BLaER1 (cell line): ENCODE results near the gene FBLIM1.

Experiments
- H3K27ac ChIP-seq: shearing (Covaris generic); formaldehyde crosslinking; 2 replicates; pipeline ENCODE4 v1.8.1; 2022
- H3K27me3 ChIP-seq: shearing (Covaris generic); formaldehyde crosslinking; 2 replicates; pipeline ENCODE4 v1.8.1; 2022
- H3K36me3 ChIP-seq: shearing (Covaris generic); formaldehyde crosslinking; 2 replicates; pipeline ENCODE4 v1.8.1; 2022
- H3K4me1 ChIP-seq: shearing (Covaris generic); formaldehyde crosslinking; 2 replicates; pipeline ENCODE4 v1.8.1; 2022
- H3K4me2 ChIP-seq: shearing (Covaris generic); formaldehyde crosslinking; 2 replicates; pipeline ENCODE4 v1.8.1; 2022
- H3K4me3 ChIP-seq: shearing (Covaris generic); formaldehyde crosslinking; 2 replicates; pipeline ENCODE4 v1.8.1; 2022
- H3K9ac ChIP-seq: shearing (Covaris generic); formaldehyde crosslinking; 2 replicates; pipeline ENCODE4 v1.8.1; 2022
- H3K9me3 ChIP-seq: shearing (Covaris generic); formaldehyde crosslinking; 2 replicates; pipeline ENCODE4 v1.8.1; 2022
- H4K20me1 ChIP-seq: shearing (Covaris generic); formaldehyde crosslinking; 2 replicates; pipeline ENCODE4 v1.8.1; 2022
- Cebpa-rat ChIP-seq: shearing (Covaris generic); IDR thresholded peaks from 2 replicates; pipeline ENCODE4 v1.8.1; 2022

The FBLIM1 gene

GRCh38 chr1:15736892-15737261 lies 21.7 kb upstream of the FBLIM1 start:
- Histone ChIP-seq H3K4me2 (no peak overlapping the region), H3K9me3 (no peaks in the 10 kb centered on the region), H3K4me1 (peaks cover 13% of the 10 kb centered on the region), H3K36me3 (peaks cover 36% of the 10 kb centered on the region), H4K20me1 (0 out of 2 replicates have a peak, but pooled peaks cover 5% of the 10 kb centered on the region), H3K27ac (no peak overlapping the region), H3K9ac (no peak overlapping the region), H3K27me3 (no peaks in the 10 kb centered on the region), H3K4me3 (no peak overlapping the region)
- TF ChIP-seq Cebpa-rat: no peak

GRCh38 chr1:15737324-15738319 lies 21.0 kb upstream of the FBLIM1 start:
- peak overlapping the region; percentile 17; the same call in 1 of the 2 replicates for H3K4me2 ChIP-seq
- H3K36me3 ChIP-seq: peaks cover 28% of the 10 kb centered on the region
- H3K9me3 ChIP-seq: no peaks in the 10 kb centered on the region
- TF ChIP-seq Cebpa-rat: no peak
- no peak overlapping the region for H3K4me3 ChIP-seq
- peaks cover 13% of the 10 kb centered on the region for H3K4me1 ChIP-seq
- 0 out of 2 replicates have a peak, but pooled peaks cover 5% of the 10 kb centered on the region for H4K20me1 ChIP-seq
- H3K9ac ChIP-seq: 0 out of 2 replicates have a peak overlapping the region, but pooled peaks have one; percentile 19
- peak overlapping the region; percentile 46; the same call in 1 of the 2 replicates for H3K27ac ChIP-seq
- no peaks in the 10 kb centered on the region for H3K27me3 ChIP-seq

DNA sequence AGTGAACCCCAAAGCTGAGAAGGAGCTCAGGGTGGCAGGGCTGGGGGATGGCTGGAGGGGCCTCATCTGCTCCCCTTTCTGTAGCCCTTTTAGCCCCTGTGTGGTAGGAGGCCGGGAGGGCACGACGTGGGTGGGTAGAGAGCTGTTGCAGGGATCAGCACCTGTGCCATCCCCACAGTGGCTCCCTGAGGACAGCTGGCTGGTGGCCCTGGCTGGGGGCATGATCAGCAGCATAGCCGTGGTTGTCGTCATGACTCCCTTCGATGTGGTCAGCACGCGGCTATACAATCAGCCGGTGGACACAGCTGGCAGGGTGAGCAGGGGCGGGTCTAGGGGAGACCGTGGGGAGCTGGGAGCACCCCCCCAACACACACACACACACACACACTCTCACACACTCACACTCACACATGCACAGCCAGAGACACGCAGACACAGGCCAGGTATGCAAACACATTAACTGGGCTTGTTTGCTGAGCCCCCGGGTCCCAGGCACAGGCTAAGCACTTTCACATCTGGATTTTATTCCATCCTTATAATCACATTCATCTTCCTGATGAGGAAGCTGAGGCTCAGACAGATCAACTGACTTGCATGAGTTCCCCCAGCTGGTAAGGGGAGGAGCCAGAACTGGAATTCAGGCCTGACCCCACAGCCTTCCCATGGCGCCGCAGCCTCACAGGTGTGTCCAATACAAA lies 20.0 kb upstream of the FBLIM1 start:
- Histone ChIP-seq H3K4me1 (peaks cover 22% of the 10 kb centered on the region), H4K20me1 (0 out of 2 replicates have a peak, but pooled peaks cover 5% of the 10 kb centered on the region), H3K4me3 (no peak overlapping the region), H3K36me3 (peaks cover 19% of the 10 kb centered on the region), H3K27ac (peak overlapping the region; percentile 46; the same call in 1 of the 2 replicates), H3K9ac (0 out of 2 replicates have a peak overlapping the region, but pooled peaks have one; percentile 19), H3K9me3 (no peaks in the 10 kb centered on the region), H3K27me3 (no peaks in the 10 kb centered on the region), H3K4me2 (peak overlapping the region; percentile 17; the same call in 1 of the 2 replicates)
- TF ChIP-seq Cebpa-rat: no peak

GRCh38 chr1:15739259-15739658 lies 19.3 kb upstream of the FBLIM1 start:
- no peak overlapping the region for H3K9ac ChIP-seq
- no peaks in the 10 kb centered on the region for H3K9me3 ChIP-seq
- no peak overlapping the region for H3K4me2 ChIP-seq
- 0 out of 2 replicates have a peak, but pooled peaks cover 5% of the 10 kb centered on the region for H4K20me1 ChIP-seq
- no peak overlapping the region for H3K4me3 ChIP-seq
- H3K27me3 ChIP-seq: no peaks in the 10 kb centered on the region
- peaks cover 29% of the 10 kb centered on the region for H3K4me1 ChIP-seq
- H3K27ac ChIP-seq: no peak overlapping the region
- peaks cover 12% of the 10 kb centered on the region for H3K36me3 ChIP-seq
- TF ChIP-seq Cebpa-rat: no peak

DNA sequence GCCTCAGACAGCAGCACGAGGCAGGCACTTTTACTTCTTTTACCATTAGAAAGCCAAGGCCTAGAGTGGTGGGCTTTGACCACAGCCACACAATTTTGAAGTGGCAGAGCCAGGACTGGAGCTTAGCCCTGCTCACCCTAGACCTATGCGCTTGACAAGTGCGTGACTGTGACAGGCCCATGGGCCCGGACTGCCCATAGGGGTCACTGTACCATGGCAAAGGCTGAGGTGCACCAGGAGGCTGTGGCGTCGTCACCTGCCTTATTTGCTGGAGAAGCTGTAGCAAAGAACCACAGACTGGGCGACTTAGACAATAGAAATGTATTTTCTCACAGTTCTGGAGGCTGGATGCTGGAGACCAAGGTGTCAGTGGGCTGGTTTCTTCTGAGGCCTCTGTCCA lies 18.9 kb upstream of the FBLIM1 start:
- H3K9ac ChIP-seq: no peak overlapping the region
- no peaks in the 10 kb centered on the region for H3K9me3 ChIP-seq
- H3K4me2 ChIP-seq: no peak overlapping the region
- 0 out of 2 replicates have a peak, but pooled peaks cover 4% of the 10 kb centered on the region for H4K20me1 ChIP-seq
- H3K4me1 ChIP-seq: peaks cover 30% of the 10 kb centered on the region
- no peak for TF ChIP-seq Cebpa-rat
- H3K4me3 ChIP-seq: no peak overlapping the region
- H3K27ac ChIP-seq: no peak overlapping the region
- peaks cover 7% of the 10 kb centered on the region; the same call in 1 of the 2 replicates for H3K36me3 ChIP-seq
- no peaks in the 10 kb centered on the region for H3K27me3 ChIP-seq

DNA sequence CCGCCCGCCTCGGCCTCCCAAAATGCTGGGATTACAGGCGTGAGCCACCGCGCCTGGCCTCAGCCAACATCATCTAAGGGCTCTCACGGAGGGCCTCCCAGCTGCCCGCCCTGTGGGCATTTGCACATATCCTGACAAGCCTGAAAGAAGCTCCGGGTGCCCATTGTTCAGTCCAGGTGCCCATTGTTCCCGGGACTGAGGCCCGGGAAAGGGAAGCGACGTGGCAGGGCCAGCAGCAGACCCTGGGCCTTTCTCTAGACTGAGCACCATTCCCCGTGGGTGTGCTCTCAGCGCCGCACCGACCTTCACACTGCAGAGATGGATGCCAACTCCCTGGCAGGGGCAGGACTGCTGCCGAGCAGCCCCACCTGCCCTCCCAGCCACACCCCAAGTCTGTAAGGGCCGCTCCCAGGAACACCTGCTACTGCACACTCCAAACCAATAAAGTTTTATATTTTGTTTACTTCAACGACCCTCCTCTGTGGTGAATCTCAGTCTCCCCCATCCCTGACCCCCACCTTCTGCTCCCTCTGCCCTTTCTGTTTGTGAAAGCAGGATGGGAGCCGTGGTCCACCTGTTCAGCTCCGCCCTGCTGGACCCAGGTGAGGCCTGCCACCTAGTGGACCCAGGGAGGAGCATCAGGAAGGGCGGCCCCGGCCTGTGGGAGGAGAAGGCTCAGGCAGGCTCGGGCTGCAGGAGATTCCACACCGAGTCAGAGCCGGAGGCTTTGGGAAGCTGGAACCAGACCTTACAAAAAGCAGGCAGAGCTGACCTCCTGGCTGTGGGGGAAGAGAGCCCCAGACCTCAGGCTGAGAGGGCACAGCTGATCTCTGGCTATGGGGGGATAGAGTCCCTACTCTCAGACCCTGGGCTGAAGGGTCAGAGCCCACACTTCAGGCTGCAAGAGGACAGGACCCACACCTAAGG lies 17.4 kb upstream of the FBLIM1 start:
- Histone ChIP-seq H4K20me1 (no peaks in the 10 kb centered on the region), H3K9ac (no peak overlapping the region), H3K36me3 (no peaks in the 10 kb centered on the region), H3K9me3 (no peaks in the 10 kb centered on the region), H3K27ac (no peak overlapping the region), H3K27me3 (no peaks in the 10 kb centered on the region), H3K4me1 (peaks cover 30% of the 10 kb centered on the region), H3K4me3 (no peak overlapping the region), H3K4me2 (no peak overlapping the region)
- no peak for TF ChIP-seq Cebpa-rat

GRCh38 chr1:15742339-15742801 lies 16.2 kb upstream of the FBLIM1 start, which contains the start of gene TMEM82:
Gene TMEM82 (plus strand): TSS chr1:15742499. CDS start chr1:15742560, 61 bp downstream.
- Histone ChIP-seq H4K20me1 (no peaks in the 10 kb centered on the region), H3K27me3 (no peaks in the 10 kb centered on the region), H3K4me1 (peaks cover 30% of the 10 kb centered on the region), H3K4me3 (no peak within 1 kb of the TSS), H3K9me3 (no peaks in the 10 kb centered on the region), H3K36me3 (no peaks in the 10 kb centered on the region), H3K27ac (no peak within 1 kb of the TSS), H3K4me2 (peak within 1 kb of the TSS; percentile 59), H3K9ac (no peak within 1 kb of the TSS)
- no peak for TF ChIP-seq Cebpa-rat

DNA sequence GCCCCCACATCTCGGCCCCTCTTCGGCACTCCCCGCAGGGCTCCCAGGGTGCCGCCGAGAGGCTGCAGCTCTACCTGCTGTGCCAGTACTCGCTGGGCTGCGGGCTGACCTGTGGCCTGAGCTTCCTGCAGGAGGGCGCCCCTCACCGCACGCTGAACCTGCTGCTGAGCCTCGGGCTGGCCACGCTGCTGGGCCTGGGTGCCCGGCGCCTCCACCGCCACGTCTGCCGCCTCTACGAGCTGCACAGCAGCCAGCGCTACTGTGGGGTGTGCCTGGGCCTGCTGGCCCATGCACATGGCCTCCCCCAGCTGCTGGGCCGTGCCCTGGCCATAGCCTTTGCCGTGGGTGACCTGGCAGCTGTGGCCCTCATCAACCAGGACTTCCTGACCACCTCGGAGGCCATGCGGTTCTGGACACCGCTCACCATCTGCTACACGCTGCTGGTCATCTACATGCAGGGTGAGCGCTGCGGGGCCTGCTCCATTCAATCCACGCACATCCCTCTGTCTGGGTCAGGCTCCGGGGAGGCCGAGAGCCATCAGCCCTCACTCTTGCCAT lies 14.4 kb upstream of the FBLIM1 start:
- Histone ChIP-seq H3K9me3 (no peaks in the 10 kb centered on the region), H3K27me3 (no peaks in the 10 kb centered on the region), H3K4me2 (peak overlapping the region; percentile 59), H4K20me1 (no peaks in the 10 kb centered on the region), H3K4me3 (no peak overlapping the region), H3K4me1 (peaks cover 17% of the 10 kb centered on the region), H3K36me3 (no peaks in the 10 kb centered on the region), H3K27ac (no peak overlapping the region), H3K9ac (no peak overlapping the region)
- no peak for TF ChIP-seq Cebpa-rat
